OCI-LY1 (cell line): ENCODE data around the gene PLEKHJ1.

Source experiments
- EZH2 ChIP-seq: fragments of 200-600 bp; sonication (generic), shearing (Covaris generic); IDR thresholded peaks from 2 replicates; pipeline ENCODE4 v1.8.0; 2017; ENCODE audit warnings: borderline replicate concordance, mixed run types, mild to moderate bottlenecking, antibody characterized with exemption, low read length, moderate library complexity, mixed read lengths
- TF ChIP-seq, protein P1 (sequence below): fragments of 200-600 bp; sonication (generic), shearing (Covaris generic); IDR thresholded peaks from 2 replicates; pipeline ENCODE4 v1.5.1; 2017; ENCODE audit warnings: mild to moderate bottlenecking, antibody characterized with exemption, low read length, moderate library complexity, mixed read lengths

DNA sequence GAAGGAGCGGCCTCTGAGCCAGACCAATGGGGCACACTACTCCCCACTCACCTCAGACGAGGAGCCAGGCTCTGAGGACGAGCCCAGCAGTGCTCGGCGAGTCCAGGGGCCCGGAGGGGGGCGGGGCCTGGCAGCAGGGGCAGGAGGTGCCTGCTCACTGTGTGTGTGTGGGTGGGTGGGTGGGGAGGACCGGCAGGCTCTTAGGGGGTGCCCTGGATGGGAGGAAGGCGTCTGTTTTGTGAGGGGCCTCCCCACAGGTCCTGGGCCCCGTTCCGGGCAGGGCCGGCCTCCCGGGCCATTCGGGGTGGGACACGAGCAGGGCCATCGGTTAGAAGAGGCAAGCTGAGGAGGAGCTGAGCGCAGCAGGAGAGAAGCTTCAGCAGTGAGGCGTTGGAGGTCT is 12.7 kb downstream of the PLEKHJ1 start:
- TF ChIP-seq, protein P1, sequence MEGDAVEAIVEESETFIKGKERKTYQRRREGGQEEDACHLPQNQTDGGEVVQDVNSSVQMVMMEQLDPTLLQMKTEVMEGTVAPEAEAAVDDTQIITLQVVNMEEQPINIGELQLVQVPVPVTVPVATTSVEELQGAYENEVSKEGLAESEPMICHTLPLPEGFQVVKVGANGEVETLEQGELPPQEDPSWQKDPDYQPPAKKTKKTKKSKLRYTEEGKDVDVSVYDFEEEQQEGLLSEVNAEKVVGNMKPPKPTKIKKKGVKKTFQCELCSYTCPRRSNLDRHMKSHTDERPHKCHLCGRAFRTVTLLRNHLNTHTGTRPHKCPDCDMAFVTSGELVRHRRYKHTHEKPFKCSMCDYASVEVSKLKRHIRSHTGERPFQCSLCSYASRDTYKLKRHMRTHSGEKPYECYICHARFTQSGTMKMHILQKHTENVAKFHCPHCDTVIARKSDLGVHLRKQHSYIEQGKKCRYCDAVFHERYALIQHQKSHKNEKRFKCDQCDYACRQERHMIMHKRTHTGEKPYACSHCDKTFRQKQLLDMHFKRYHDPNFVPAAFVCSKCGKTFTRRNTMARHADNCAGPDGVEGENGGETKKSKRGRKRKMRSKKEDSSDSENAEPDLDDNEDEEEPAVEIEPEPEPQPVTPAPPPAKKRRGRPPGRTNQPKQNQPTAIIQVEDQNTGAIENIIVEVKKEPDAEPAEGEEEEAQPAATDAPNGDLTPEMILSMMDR: no peak
- TF ChIP-seq EZH2: no peak
